OCI-LY7 (cell line): Measurements from ENCODE around the gene ZNF638. TPM values are rescaled to one million over a fixed set of nuclear protein-coding genes. Genes with fewer than 3 reads are reported as not detected.

Source experiments
- BruUV-seq: library from RNA; stranded (reverse); fragments of 400-500 nt; replicated peaks from 2 replicates; lab custom pipeline; 2021; lab: Mats Ljungman, UMichigan
- CTCF ChIA-PET: fragments of 300-600 bp; sonication (Branson Sonifier 250); formaldehyde crosslinking; loops from one replicate; lab custom pipeline; 2022; ENCODE audit warnings: antibody characterized with exemption; ENCODE audit not compliant: unreplicated experiment; lab: Charles Lee
- POLR2A ChIA-PET: fragments of 300-600 bp; sonication (Branson Sonifier 250); formaldehyde crosslinking; loops from one replicate; lab custom pipeline; 2022; ENCODE audit warnings: antibody characterized with exemption; lab: Charles Lee
- DNase-seq: peaks from one replicate; pipeline ENCODE4 v3.0.0-alpha.2; 2015; ENCODE audit warnings: low spot score
- H2AFZ ChIP-seq: fragments of 200-600 bp; sonication (generic), shearing (Covaris generic); 2 replicates; pipeline ENCODE4 v1.6.1; 2014; ENCODE audit warnings: mild to moderate bottlenecking, antibody characterized with exemption, low read length, moderate library complexity
- H3K27ac ChIP-seq: fragments of 200-600 bp; sonication (generic); 2 replicates; pipeline ENCODE4 v1.5.1; 2014; ENCODE audit warnings: mixed run types, low read depth, mild to moderate bottlenecking, moderate library complexity, low read length, inconsistent platforms; ENCODE audit not compliant: poor library complexity, severe bottlenecking
- H3K36me3 ChIP-seq: fragments of 200-600 bp; sonication (generic); 2 replicates; pipeline ENCODE4 v1.6.1; 2014; ENCODE audit warnings: mild to moderate bottlenecking, antibody characterized with exemption, low read length, moderate library complexity, mixed read lengths; ENCODE audit not compliant: insufficient read depth
- H3K4me1 ChIP-seq: fragments of 200-600 bp; sonication (generic); 2 replicates; pipeline ENCODE4 v1.5.1; 2014; ENCODE audit warnings: mild to moderate bottlenecking, low read length; ENCODE audit not compliant: insufficient read depth, poor library complexity, severe bottlenecking
- H3K4me2 ChIP-seq: fragments of 200-600 bp; sonication (generic); 2 replicates; pipeline ENCODE4 v1.6.1; 2014; ENCODE audit warnings: mild to moderate bottlenecking, low read length
- H3K4me3 ChIP-seq: fragments of 200-600 bp; sonication (generic); 2 replicates; pipeline ENCODE4 v1.5.1; 2014; ENCODE audit warnings: mild to moderate bottlenecking, low read depth, low read length; ENCODE audit not compliant: poor library complexity, severe bottlenecking
- H3K79me2 ChIP-seq: fragments of 200-600 bp; sonication (generic); 2 replicates; pipeline ENCODE4 v1.6.1; 2016; ENCODE audit warnings: low read depth, mild to moderate bottlenecking, low read length, moderate library complexity, mixed read lengths; ENCODE audit not compliant: insufficient read depth
- H3K9me2 ChIP-seq: fragments of 200-600 bp; sonication (generic); 2 replicates; pipeline ENCODE4 v1.6.1; 2016; ENCODE audit warnings: mild to moderate bottlenecking, low read length, mixed read lengths; ENCODE audit not compliant: insufficient read depth
- H3K9me3 ChIP-seq: fragments of 200-600 bp; sonication (generic); 2 replicates; pipeline ENCODE4 v1.6.1; 2014; ENCODE audit warnings: mild to moderate bottlenecking, mixed run types, low read length, mixed read lengths
- H4K20me1 ChIP-seq: fragments of 200-600 bp; sonication (generic); 2 replicates; pipeline ENCODE4 v1.6.1; 2014; ENCODE audit warnings: mild to moderate bottlenecking, antibody characterized with exemption, low read length, moderate library complexity, mixed read lengths; ENCODE audit not compliant: insufficient read depth
- CTCF ChIP-seq: fragments of 200-600 bp; sonication (generic); conservative IDR thresholded peaks from 2 replicates; pipeline ENCODE4 v1.5.1; 2014; ENCODE audit warnings: mild to moderate bottlenecking, antibody characterized with exemption, low read length, moderate library complexity, mixed read lengths
- EZH2phosphoT487 ChIP-seq: fragments of 200-600 bp; sonication (generic); IDR thresholded peaks from 2 replicates; pipeline ENCODE4 v1.6.1; 2018; ENCODE audit warnings: low read depth, borderline replicate concordance, mild to moderate bottlenecking, mixed run types, antibody characterized with exemption, low read length, moderate library complexity, mixed read lengths
- intact Hi-C: fragments of 100-400 bp; cut with micrococcal nuclease; formaldehyde crosslinking; loops from one replicate; pipeline ENCODE4 v1.10.0; 2022; ENCODE audit not compliant: unreplicated experiment
- total RNA-seq, 2 experiments: library from RNA; depleted of rRNA in 1 of 2; stranded (reverse); fragments of >200 nt in 1 of 2; shearing (Covaris generic) in 1 of 2; gene quantifications; 2 replicates each; pipeline ENCODE4 v1.2.3, GENCODE V29; 2014 to 2022

The ZNF638 gene
- total RNA-seq, 2 experiments from 2014 or later = 114 to 138 TPM

GRCh38 chr2:71323386-71323785 is 8.2 kb upstream of the ZNF638 start:
- no peaks in the 10 kb centered on the region for H3K79me2 ChIP-seq
- H2AFZ ChIP-seq = no peak overlapping the region
- POLR2A ChIA-PET = no interaction called here
- H4K20me1 ChIP-seq = no peaks in the 10 kb centered on the region
- CTCF ChIA-PET = no interaction called here
- H3K4me3 ChIP-seq = no peak overlapping the region
- no peak overlapping the region for H3K27ac ChIP-seq
- no TSS peak for BruUV-seq
- no peak for DNase-seq
- intact Hi-C loops = no loop called here
- no peaks in the 10 kb centered on the region for H3K9me2 ChIP-seq
- H3K4me2 ChIP-seq = no peak overlapping the region
- no peak for TF ChIP-seq CTCF
- TF ChIP-seq EZH2phosphoT487 = no peak
- no peaks in the 10 kb centered on the region for H3K36me3 ChIP-seq
- H3K4me1 ChIP-seq = no peaks in the 10 kb centered on the region
- peaks cover 7% of the 10 kb centered on the region; the same call in 1 of the 2 replicates for H3K9me3 ChIP-seq

- intact Hi-C loops = no loop called here
- H2AFZ ChIP-seq = no peak overlapping the region
- CTCF ChIA-PET = no interaction called here
- no peak overlapping the region for H3K27ac ChIP-seq
- no peak overlapping the region for H3K4me2 ChIP-seq
- H3K4me1 ChIP-seq = no peaks in the 10 kb centered on the region
- H3K9me3 ChIP-seq = no peaks in the 10 kb centered on the region
- H3K79me2 ChIP-seq = peaks cover 3% of the 10 kb centered on the region
- no peak for DNase-seq
- BruUV-seq = no TSS peak
- POLR2A ChIA-PET = no interaction called here
- no peaks in the 10 kb centered on the region for H3K36me3 ChIP-seq
- no peak overlapping the region for H3K4me3 ChIP-seq
- TF ChIP-seq EZH2phosphoT487 (no peak), CTCF (no peak)
- no peaks in the 10 kb centered on the region for H3K9me2 ChIP-seq
- no peaks in the 10 kb centered on the region for H4K20me1 ChIP-seq
These were observed 4.6 kb upstream of the ZNF638 start for GRCh38 chr2:71326968-71327367.

GRCh38 chr2:71327916-71328315 is 3.7 kb upstream of the ZNF638 start:
- H3K4me2 ChIP-seq = no peak overlapping the region
- H4K20me1 ChIP-seq = peaks cover 5% of the 10 kb centered on the region
- POLR2A ChIA-PET = no interaction called here
- no peak for DNase-seq
- H2AFZ ChIP-seq = no peak overlapping the region
- no peaks in the 10 kb centered on the region for H3K4me1 ChIP-seq
- BruUV-seq = no TSS peak
- CTCF ChIA-PET = no interaction called here
- H3K27ac ChIP-seq = no peak overlapping the region
- intact Hi-C loops = no loop called here
- H3K36me3 ChIP-seq = no peaks in the 10 kb centered on the region
- H3K4me3 ChIP-seq = no peak overlapping the region
- H3K9me2 ChIP-seq = no peaks in the 10 kb centered on the region
- TF ChIP-seq CTCF (no peak), EZH2phosphoT487 (no peak)
- no peaks in the 10 kb centered on the region for H3K9me3 ChIP-seq
- peaks cover 12% of the 10 kb centered on the region for H3K79me2 ChIP-seq
